CD14-positive monocyte (primary cell): ENCODE results near the gene TINCR. TPM values are rescaled to one million over a fixed set of nuclear protein-coding genes. Genes with fewer than 3 reads are reported as not detected.

Experiments used
- DNase-seq, 3 donors: peaks; one replicate each; pipeline ENCODE4 v3.0.0-alpha.2; 2011 to 2022
- H2AFZ ChIP-seq: 2 replicates; pipeline ENCODE4 v1.6.0; 2012; ENCODE audit warnings: mild to moderate bottlenecking, low read depth, low read length, inconsistent platforms; ENCODE audit not compliant: insufficient read depth, poor library complexity, severe bottlenecking
- H3K27ac ChIP-seq, 2 donors: 1 replicate in 1 of 2; 2 replicates in 1 of 2; pipeline ENCODE4 v1.5.1; 2012 to 2013; ENCODE audit warnings: low read length in 2 of 2, control low read depth in 1 of 2, inconsistent platforms in 1 of 2, low read depth in 1 of 2, mild to moderate bottlenecking in 1 of 2
- H3K27me3 ChIP-seq, 2 donors: one replicate each; pipeline versions ENCODE4 v1.6.0 to v1.6.1; 2011 to 2013; ENCODE audit warnings: low read length in 2 of 2; ENCODE audit not compliant: control insufficient read depth in 2 of 2, insufficient read depth in 2 of 2
- H3K36me3 ChIP-seq, 2 donors: replicated peaks in 1 of 2; 1 replicate in 1 of 2; 2 replicates in 1 of 2; pipeline versions ENCODE4 v1.5.1 to v1.6.1; 2012 to 2013; ENCODE audit warnings: low read length in 2 of 2, control low read depth in 1 of 2, inconsistent platforms in 1 of 2, mild to moderate bottlenecking in 1 of 2; ENCODE audit not compliant: insufficient read depth in 2 of 2, control insufficient read depth in 1 of 2
- H3K4me1 ChIP-seq, 2 donors: 1 replicate in 1 of 2; 2 replicates in 1 of 2; pipeline versions ENCODE4 v1.5.1 to v1.6.1; 2012 to 2013; ENCODE audit warnings: low read length in 2 of 2, control low read depth in 1 of 2, inconsistent platforms in 1 of 2, mild to moderate bottlenecking in 1 of 2, moderate library complexity in 1 of 2; ENCODE audit not compliant: insufficient read depth in 2 of 2, control insufficient read depth in 1 of 2
- H3K4me2 ChIP-seq: replicated peaks from 2 replicates; pipeline ENCODE3; 2012; ENCODE audit warnings: low read length, moderate library complexity, mild to moderate bottlenecking; ENCODE audit not compliant: poor library complexity, severe bottlenecking; ENCODE audit errors: extremely low read depth
- H3K4me3 ChIP-seq, 3 experiments: fragments of 200-600 bp in 1 of 3; sonication (generic) in 1 of 3; replicated peaks in 1 of 3; 1 replicate in 2 of 3; 2 replicates in 1 of 3; pipeline ENCODE4 v1.5.1; 2011 to 2013; ENCODE audit warnings: low read length in 3 of 3, mild to moderate bottlenecking in 3 of 3, control low read depth in 2 of 3, low read depth in 2 of 3, inconsistent platforms in 1 of 3, moderate library complexity in 1 of 3
- H3K79me2 ChIP-seq: 2 replicates; pipeline ENCODE4 v1.6.0; 2012; ENCODE audit warnings: mild to moderate bottlenecking, control low read depth, inconsistent platforms, low read length, moderate library complexity; ENCODE audit not compliant: insufficient read depth
- H3K9ac ChIP-seq: 2 replicates; pipeline ENCODE4 v1.6.0; 2017; ENCODE audit warnings: low read length, mild to moderate bottlenecking; ENCODE audit not compliant: insufficient read depth, poor library complexity, severe bottlenecking
- H3K9me3 ChIP-seq, 2 donors: replicated peaks in 1 of 2; 1 replicate in 1 of 2; 2 replicates in 1 of 2; pipeline versions ENCODE4 v1.5.1 to v1.6.1; 2012 to 2013; ENCODE audit warnings: low read length in 2 of 2, control low read depth in 1 of 2; ENCODE audit not compliant: control insufficient read depth in 1 of 2, insufficient read depth in 1 of 2
- H4K20me1 ChIP-seq: 2 replicates; pipeline ENCODE4 v1.6.0; 2012; ENCODE audit warnings: mild to moderate bottlenecking, low read length, control low read depth, moderate library complexity; ENCODE audit not compliant: insufficient read depth
- H3K27ac Mint-ChIP-seq, 7 donors: one replicate each; pipeline ENCODE4 v1.8.0; 2020; ENCODE audit warnings: mild to moderate bottlenecking in 7 of 7, mixed read lengths in 7 of 7, moderate library complexity in 6 of 7, inconsistent platforms in 2 of 7
- H3K27me3 Mint-ChIP-seq, 3 donors: one replicate each; pipeline ENCODE4 v1.8.0; 2021 to 2022; ENCODE audit warnings: low read depth in 3 of 3, mild to moderate bottlenecking in 3 of 3, mixed read lengths in 3 of 3, moderate library complexity in 3 of 3, inconsistent platforms in 1 of 3
- H3K36me3 Mint-ChIP-seq, 2 donors: one replicate each; pipeline ENCODE4 v1.8.0; 2020; ENCODE audit warnings: mixed read lengths in 2 of 2, inconsistent platforms in 1 of 2, mild to moderate bottlenecking in 1 of 2
- H3K4me1 Mint-ChIP-seq: one replicate; pipeline ENCODE4 v1.8.0; 2020; ENCODE audit warnings: mild to moderate bottlenecking, mixed read lengths
- H3K4me3 Mint-ChIP-seq, 2 donors: one replicate each; pipeline ENCODE4 v1.8.0; 2020; ENCODE audit warnings: mild to moderate bottlenecking in 2 of 2, mixed read lengths in 2 of 2, moderate library complexity in 1 of 2
- H3K9me3 Mint-ChIP-seq, 7 donors: one replicate each; pipeline ENCODE4 v1.8.0; 2020 to 2022; ENCODE audit warnings: mixed read lengths in 7 of 7, mild to moderate bottlenecking in 6 of 7, moderate library complexity in 6 of 7, inconsistent platforms in 2 of 7
- WGBS: methylation state at CpG from one replicate; pipeline ENCODE4 v1.1.5; 2013; ENCODE audit warnings: missing lambda C conversion rate; ENCODE audit not compliant: insufficient coverage; 5-methylcytosine and 5-hydroxymethylcytosine counted together
- intact Hi-C, 2 donors: fragments of 100-400 bp; cut with micrococcal nuclease; formaldehyde crosslinking; loops; one replicate each; pipeline versions ENCODE4 v1.15.0 to v1.15.1; 2023
- polyA plus RNA-seq, 3 donors: library from polyadenylated mRNA; depleted of rRNA in 1 of 3; unstranded in 2 of 3; stranded (reverse) in 1 of 3; fragments of 300-500 nt in 2 of 3; fragments of >200 nt in 1 of 3; fragmentation: Illumina TruSeq in 2 of 3; gene quantifications; 1 replicate in 2 of 3; 2 replicates in 1 of 3; pipeline ENCODE4 v1.2.3, GENCODE V29; 2012 to 2021
- small RNA-seq: library from RNA; depleted of rRNA; stranded (forward); fragments of <200 nt; gene quantifications from one replicate; pipeline ENCODE3, GENCODE V24; 2012; ENCODE audit warnings: low read depth; ENCODE audit not compliant: insufficient read length
- TF ChIP-seq, protein P1 (sequence below): fragments of 200-600 bp; IDR thresholded peaks from one replicate; pipeline ENCODE4 v1.8.0; 2022; ENCODE audit warnings: antibody characterized with exemption, mild to moderate bottlenecking

TINCR gene
- polyA plus RNA-seq, 3 donors: 0.11 TPM; not detected in 2

DNA sequence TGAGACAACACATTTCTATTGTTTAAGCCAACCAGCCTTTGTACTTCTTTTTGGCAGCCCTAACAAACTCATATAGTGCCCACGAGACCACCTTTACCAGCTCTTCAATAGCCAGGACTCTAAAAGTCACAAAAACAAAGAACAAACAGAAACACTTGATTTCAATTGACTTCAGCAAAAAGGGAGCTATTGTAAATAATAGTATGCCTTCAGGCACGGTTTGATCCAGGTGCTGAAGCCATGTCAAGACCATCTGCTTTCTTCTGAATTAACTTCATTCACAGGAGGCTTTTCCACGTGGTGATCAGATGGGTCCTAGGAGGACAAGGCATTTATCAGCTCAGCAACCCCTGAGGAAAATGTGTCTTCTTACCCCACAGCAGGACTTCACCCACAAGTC, 53.8 kb downstream of the TINCR start:
- no peak overlapping the region for H2AFZ ChIP-seq
- no peak overlapping the region for H3K4me3 ChIP-seq
- Mint-ChIP-seq H3K27me3 (peaks cover 2 to 7% (median 3%) of the 10 kb centered on the region in 3 donors), H3K27ac (no peak overlapping the region), H3K4me3 (no peak overlapping the region), H3K4me1 (peaks cover 2% of the 10 kb centered on the region), H3K9me3 (peaks cover 17 to 58% (median 42%) of the 10 kb centered on the region in 7 donors), H3K36me3 (no peaks in the 10 kb centered on the region)
- no peak overlapping the region for H3K27ac ChIP-seq
- peaks cover 24 to 37% of the 10 kb centered on the region in 2 donors for H3K9me3 ChIP-seq
- WGBS: 43% methylated on average over 1 of the region's 3 CpGs
- intact Hi-C loops: no loop called here
- H3K79me2 ChIP-seq: no peaks in the 10 kb centered on the region
- H3K36me3 ChIP-seq: no peaks in the 10 kb centered on the region
- TF ChIP-seq, protein P1, sequence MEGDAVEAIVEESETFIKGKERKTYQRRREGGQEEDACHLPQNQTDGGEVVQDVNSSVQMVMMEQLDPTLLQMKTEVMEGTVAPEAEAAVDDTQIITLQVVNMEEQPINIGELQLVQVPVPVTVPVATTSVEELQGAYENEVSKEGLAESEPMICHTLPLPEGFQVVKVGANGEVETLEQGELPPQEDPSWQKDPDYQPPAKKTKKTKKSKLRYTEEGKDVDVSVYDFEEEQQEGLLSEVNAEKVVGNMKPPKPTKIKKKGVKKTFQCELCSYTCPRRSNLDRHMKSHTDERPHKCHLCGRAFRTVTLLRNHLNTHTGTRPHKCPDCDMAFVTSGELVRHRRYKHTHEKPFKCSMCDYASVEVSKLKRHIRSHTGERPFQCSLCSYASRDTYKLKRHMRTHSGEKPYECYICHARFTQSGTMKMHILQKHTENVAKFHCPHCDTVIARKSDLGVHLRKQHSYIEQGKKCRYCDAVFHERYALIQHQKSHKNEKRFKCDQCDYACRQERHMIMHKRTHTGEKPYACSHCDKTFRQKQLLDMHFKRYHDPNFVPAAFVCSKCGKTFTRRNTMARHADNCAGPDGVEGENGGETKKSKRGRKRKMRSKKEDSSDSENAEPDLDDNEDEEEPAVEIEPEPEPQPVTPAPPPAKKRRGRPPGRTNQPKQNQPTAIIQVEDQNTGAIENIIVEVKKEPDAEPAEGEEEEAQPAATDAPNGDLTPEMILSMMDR: no peak
- DNase-seq: no peak
- H3K4me1 ChIP-seq: no peaks in the 10 kb centered on the region
- no peaks in the 10 kb centered on the region for H3K27me3 ChIP-seq
- H3K4me2 ChIP-seq: no peak overlapping the region
- H3K9ac ChIP-seq: no peak overlapping the region
- H4K20me1 ChIP-seq: no peaks in the 10 kb centered on the region

- H3K27ac ChIP-seq: no peak overlapping the region
- no peaks in the 10 kb centered on the region for H3K36me3 ChIP-seq
- H2AFZ ChIP-seq: no peak overlapping the region
- DNase-seq: no peak
- no peaks in the 10 kb centered on the region for H4K20me1 ChIP-seq
- peaks cover 16 to 50% (median 38%) of the 10 kb centered on the region in 7 donors for H3K9me3 Mint-ChIP-seq
- no peaks in the 10 kb centered on the region for H3K79me2 ChIP-seq
- peaks cover 23 to 36% of the 10 kb centered on the region in 2 donors for H3K9me3 ChIP-seq
- no peak overlapping the region for H3K4me2 ChIP-seq
- intact Hi-C loops: no loop called here
- peaks cover under 1 to 7% (median 3%) of the 10 kb centered on the region in 3 donors for H3K27me3 Mint-ChIP-seq
- H3K4me1 Mint-ChIP-seq: peaks cover 2% of the 10 kb centered on the region
- no peaks in the 10 kb centered on the region for H3K4me1 ChIP-seq
- H3K36me3 Mint-ChIP-seq: no peaks in the 10 kb centered on the region
- no peaks in the 10 kb centered on the region for H3K27me3 ChIP-seq
- no peak overlapping the region for H3K27ac Mint-ChIP-seq
- TF ChIP-seq, protein P1: no peak
- H3K4me3 Mint-ChIP-seq: no peak overlapping the region
- 85% methylated on average over 23 of the region's 23 CpGs for WGBS
- no peak overlapping the region for H3K9ac ChIP-seq
- H3K4me3 ChIP-seq: no peak overlapping the region
Measured at GRCh38 chr19:5512715-5513114, 55.0 kb downstream of the TINCR start.

Small RNA genes lying within 50 kb of the gene (small RNA-seq; reads per million reads assigned to genes)
- gene SNRPEP4: not detected

Other genes with a start within 250 kb of the TINCR start
- gene PTPRS, start 227.1 kb downstream of the TINCR start, polyA plus RNA-seq: under 1 TPM in 1 of 3 donors, not detected in 2; 0.03 TPM
- gene ZNRF4, start 112.5 kb downstream of the TINCR start, polyA plus RNA-seq: not detected
- 10 to 100 TPM in 2 of 3 donors, 1 to 10 TPM in 1; 7.5 to 53.4 (median 14.7) TPM for gene SAFB2, start 54.8 kb upstream of the TINCR start, polyA plus RNA-seq
- gene SAFB, start 55.1 kb upstream of the TINCR start, polyA plus RNA-seq: 10 to 100 TPM; 12.2 to 76.6 (median 23.1) TPM
- 10 to 100 TPM; 22.5 to 82.7 (median 78.6) TPM for gene MICOS13, start 112.6 kb upstream of the TINCR start, polyA plus RNA-seq
- 1 to 10 TPM; 1.9 to 2.5 (median 2.4) TPM for gene HSD11B1L, start 113.1 kb upstream of the TINCR start, polyA plus RNA-seq
- gene RPL36, start 122.3 kb upstream of the TINCR start, polyA plus RNA-seq: 100 to 1,000 TPM; 336 to 708 (median 627) TPM
- 10 to 100 TPM; 12.1 to 37.2 (median 13.8) TPM for gene LONP1, start 152.2 kb upstream of the TINCR start, polyA plus RNA-seq
- not detected for gene CATSPERD, start 152.7 kb upstream of the TINCR start, polyA plus RNA-seq
- gene PRR22, start 216.8 kb upstream of the TINCR start, polyA plus RNA-seq: 1 to 10 TPM in 1 of 3 donors, under 1 TPM in 1, not detected in 1; 0.15 to 1.6 TPM
- 10 to 100 TPM; 17.4 to 40.2 (median 23.4) TPM for gene DUS3L, start 223.2 kb upstream of the TINCR start, polyA plus RNA-seq
- gene NRTN, start 237.1 kb upstream of the TINCR start, polyA plus RNA-seq: not detected